CD8-positive, alpha-beta memory T cell (primary cell): ENCODE measurements around the gene SRPX. TPM values are rescaled to one million over a fixed set of nuclear protein-coding genes. Genes with fewer than 3 reads are reported as not detected.

Source experiments
- CTCF ChIA-PET: fragments of 350-600 bp; sonication (Branson Sonifier 250); formaldehyde crosslinking; loops from one replicate; lab custom pipeline; 2021; ENCODE audit warnings: antibody characterized with exemption; lab: Charles Lee
- POLR2A ChIA-PET: fragments of 350-600 bp; sonication (Branson Sonifier 250); formaldehyde crosslinking; loops from one replicate; lab custom pipeline; 2021; ENCODE audit warnings: antibody characterized with exemption; lab: Charles Lee
- DNase-seq, 5 donors: peaks; one replicate each; pipeline versions ENCODE4 v3.0.0 to v3.0.0-alpha.2; 2020 to 2022; ENCODE audit warnings: mixed read lengths in 1 of 5
- H3K27ac ChIP-seq: one replicate; pipeline ENCODE4 v1.7.0; 2013; ENCODE audit warnings: low read depth, mild to moderate bottlenecking, low read length, moderate library complexity
- H3K27me3 ChIP-seq: 2 replicates; pipeline ENCODE4 v1.7.0; 2013; ENCODE audit warnings: low read length, mild to moderate bottlenecking; ENCODE audit not compliant: insufficient read depth, poor library complexity, severe bottlenecking
- H3K36me3 ChIP-seq: 2 replicates; pipeline ENCODE4 v1.7.0; 2013; ENCODE audit warnings: mild to moderate bottlenecking, low read length, moderate library complexity; ENCODE audit not compliant: insufficient read depth
- H3K4me1 ChIP-seq: 2 replicates; pipeline ENCODE4 v1.7.0; 2013; ENCODE audit warnings: mild to moderate bottlenecking, low read length, moderate library complexity; ENCODE audit not compliant: insufficient read depth
- H3K4me3 ChIP-seq: 2 replicates; pipeline ENCODE4 v1.7.0; 2013; ENCODE audit warnings: mild to moderate bottlenecking, low read length
- H3K9me3 ChIP-seq: 2 replicates; pipeline ENCODE4 v1.7.0; 2013; ENCODE audit warnings: mild to moderate bottlenecking, low read length
- H3K27ac Mint-ChIP-seq, 8 donors: one replicate each; pipeline ENCODE4 v1.8.0; 2020 to 2021; ENCODE audit warnings: mixed read lengths in 8 of 8, mild to moderate bottlenecking in 6 of 8, inconsistent platforms in 3 of 8, moderate library complexity in 3 of 8
- H3K27me3 Mint-ChIP-seq, 2 donors: one replicate each; pipeline ENCODE4 v1.8.0; 2020 to 2021; ENCODE audit warnings: mixed read lengths in 2 of 2, mild to moderate bottlenecking in 1 of 2, moderate library complexity in 1 of 2
- H3K36me3 Mint-ChIP-seq, 3 donors: one replicate each; pipeline ENCODE4 v1.8.0; 2020 to 2021; ENCODE audit warnings: mixed read lengths in 3 of 3, inconsistent platforms in 1 of 3, mild to moderate bottlenecking in 1 of 3
- H3K4me1 Mint-ChIP-seq, 3 donors: one replicate each; pipeline ENCODE4 v1.8.0; 2020 to 2021; ENCODE audit warnings: mixed read lengths in 3 of 3, inconsistent platforms in 1 of 3, mild to moderate bottlenecking in 1 of 3
- H3K4me3 Mint-ChIP-seq, 7 donors: one replicate each; pipeline ENCODE4 v1.8.0; 2020 to 2021; ENCODE audit warnings: mixed read lengths in 7 of 7, mild to moderate bottlenecking in 6 of 7, moderate library complexity in 4 of 7, inconsistent platforms in 2 of 7
- H3K9me3 Mint-ChIP-seq, 5 donors: one replicate each; pipeline ENCODE4 v1.8.0; 2020 to 2022; ENCODE audit warnings: mixed read lengths in 5 of 5, mild to moderate bottlenecking in 3 of 5, moderate library complexity in 2 of 5, inconsistent platforms in 1 of 5
- polyA plus RNA-seq: library from polyadenylated mRNA; unstranded; fragments of 300-500 nt; fragmentation: Illumina TruSeq; gene quantifications from one replicate; pipeline ENCODE4 v1.2.3, GENCODE V29; 2021
- total RNA-seq, 2 experiments: library from RNA; stranded (reverse); gene quantifications; one replicate each; pipeline ENCODE4 v1.2.3, GENCODE V29; 2021

Gene SRPX
- total and polyA plus RNA-seq, 3 experiments from 2014 or later: 0.18 TPM; not detected in 2

DNA sequence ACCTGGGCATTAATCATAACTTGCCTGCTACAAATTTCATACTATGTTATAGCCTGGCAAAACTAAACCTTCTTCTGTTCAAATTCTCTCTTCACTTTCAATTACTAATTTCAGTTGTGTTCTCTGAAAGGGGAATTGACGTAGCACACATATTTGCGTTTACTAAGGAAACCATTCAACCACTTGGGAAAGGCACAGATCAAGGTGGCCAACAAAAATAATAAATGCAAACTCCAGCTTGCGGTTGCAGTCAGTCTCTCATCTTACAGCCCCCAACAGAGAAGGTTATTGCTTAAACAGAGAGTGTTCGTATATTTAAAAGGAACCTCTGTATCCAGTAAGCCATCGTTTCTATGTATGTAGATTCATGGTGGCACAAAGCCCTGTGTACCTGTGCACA lies 4.0 kb downstream of the SRPX start:
- no peak overlapping the region for H3K4me3 Mint-ChIP-seq
- H3K4me1 ChIP-seq: no peaks in the 10 kb centered on the region

DNA sequence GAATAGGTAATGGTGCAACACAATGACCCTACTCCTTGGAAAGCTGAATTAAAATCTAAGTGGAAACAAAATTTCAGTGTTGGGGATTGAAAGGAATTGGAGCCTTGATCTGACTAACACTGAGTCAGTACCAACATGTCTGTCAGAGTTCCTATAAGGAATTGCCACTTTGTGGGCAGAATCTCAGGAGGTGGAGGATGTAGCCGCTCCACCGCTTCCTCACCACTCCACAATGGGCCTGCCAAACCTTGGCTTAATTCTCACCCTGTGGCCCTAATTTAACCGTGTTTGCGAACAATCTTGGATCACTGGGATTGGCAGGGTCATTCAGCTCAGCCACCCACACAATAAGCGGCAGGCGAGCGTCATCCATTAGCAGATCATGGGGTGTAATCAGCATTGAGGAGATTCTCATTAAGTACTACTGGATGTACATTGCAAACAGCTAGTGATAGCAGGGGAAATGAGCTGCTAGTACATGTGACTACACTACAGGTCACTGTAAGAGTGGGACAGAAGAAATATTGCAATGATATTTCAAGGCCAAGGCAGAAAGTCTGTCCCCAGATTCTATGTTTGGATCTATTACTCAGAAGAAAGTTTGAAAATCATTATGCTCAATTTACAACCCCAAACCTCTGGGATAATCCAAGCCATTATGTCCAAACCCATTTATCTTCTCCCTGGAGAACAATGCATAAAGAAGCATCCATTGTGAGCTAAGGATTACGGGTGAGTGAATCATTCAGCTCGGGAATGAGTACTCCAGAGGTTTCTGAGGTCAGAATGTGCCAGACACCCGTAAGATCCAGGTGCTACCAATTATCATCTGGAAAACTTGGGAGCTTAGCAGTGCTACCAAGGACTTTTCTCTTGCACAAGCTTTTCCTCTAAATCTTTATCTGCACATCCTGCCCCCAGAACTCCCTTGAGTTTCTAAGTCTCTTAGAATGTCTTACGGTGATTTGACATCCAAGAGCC lies 5.8 kb downstream of the SRPX start:
- H3K27ac ChIP-seq: no peak overlapping the region
- ChIA-PET CTCF (no interaction called here), POLR2A (no interaction called here)
- H3K36me3 Mint-ChIP-seq: no peaks in the 10 kb centered on the region
- no peaks in the 10 kb centered on the region for H3K9me3 ChIP-seq
- DNase-seq: no peak
- no peak overlapping the region for H3K4me3 Mint-ChIP-seq
- no peaks in the 10 kb centered on the region for H3K4me1 ChIP-seq
- H3K4me3 ChIP-seq: no peak overlapping the region
- peaks cover 5 to 17% of the 10 kb centered on the region in 2 donors for H3K27me3 Mint-ChIP-seq
- peaks cover 0 to 4% (median 3%) of the 10 kb centered on the region in 3 donors for H3K4me1 Mint-ChIP-seq
- no peaks in the 10 kb centered on the region for H3K27me3 ChIP-seq
- H3K27ac Mint-ChIP-seq: no peak overlapping the region
- H3K9me3 Mint-ChIP-seq: no peaks in the 10 kb centered on the region
- no peaks in the 10 kb centered on the region for H3K36me3 ChIP-seq

More for the DNA sequence above, 4.0 kb downstream of the SRPX start:
- no peak overlapping the region for H3K4me3 ChIP-seq
- no peak overlapping the region for H3K27ac ChIP-seq
- no peak for DNase-seq
- peaks cover 0 to 11% (median 9%) of the 10 kb centered on the region in 3 donors for H3K4me1 Mint-ChIP-seq
- no peaks in the 10 kb centered on the region for H3K27me3 ChIP-seq
- H3K27me3 Mint-ChIP-seq: peaks cover 9 to 22% of the 10 kb centered on the region in 2 donors
- CTCF ChIA-PET: no interaction called here
- H3K36me3 Mint-ChIP-seq: no peaks in the 10 kb centered on the region
- H3K36me3 ChIP-seq: no peaks in the 10 kb centered on the region
- H3K9me3 ChIP-seq: no peaks in the 10 kb centered on the region
- H3K27ac Mint-ChIP-seq: no peak overlapping the region
- POLR2A ChIA-PET: no interaction called here
- H3K9me3 Mint-ChIP-seq: no peaks in the 10 kb centered on the region

- Histone ChIP-seq H3K4me3 (no peak overlapping the region), H3K36me3 (no peaks in the 10 kb centered on the region), H3K27ac (no peak overlapping the region), H3K9me3 (no peaks in the 10 kb centered on the region), H3K27me3 (no peaks in the 10 kb centered on the region), H3K4me1 (no peaks in the 10 kb centered on the region)
- Mint-ChIP-seq H3K27me3 (peaks cover 4 to 12% of the 10 kb centered on the region in 2 donors), H3K9me3 (no peaks in the 10 kb centered on the region), H3K27ac (no peak overlapping the region), H3K4me1 (no peaks in the 10 kb centered on the region), H3K36me3 (no peaks in the 10 kb centered on the region), H3K4me3 (no peak overlapping the region)
- CTCF ChIA-PET: no interaction called here
- POLR2A ChIA-PET: no interaction called here
- DNase-seq: no peak
Measured at GRCh38 chrX:38214044-38214443, 6.6 kb downstream of the SRPX start.

GRCh38 chrX:38211891-38212635 lies 8.6 kb downstream of the SRPX start:
- Mint-ChIP-seq H3K4me1 (no peaks in the 10 kb centered on the region), H3K27me3 (peaks cover 4 to 6% of the 10 kb centered on the region in 2 donors), H3K4me3 (no peak overlapping the region), H3K9me3 (no peaks in the 10 kb centered on the region), H3K36me3 (no peaks in the 10 kb centered on the region), H3K27ac (no peak overlapping the region)
- ChIA-PET POLR2A (no interaction called here), CTCF (no interaction called here)
- no peak overlapping the region for H3K4me3 ChIP-seq
- no peaks in the 10 kb centered on the region for H3K27me3 ChIP-seq
- H3K4me1 ChIP-seq: no peaks in the 10 kb centered on the region
- H3K9me3 ChIP-seq: no peaks in the 10 kb centered on the region
- no peak for DNase-seq
- H3K36me3 ChIP-seq: no peaks in the 10 kb centered on the region
- no peak overlapping the region for H3K27ac ChIP-seq

DNA sequence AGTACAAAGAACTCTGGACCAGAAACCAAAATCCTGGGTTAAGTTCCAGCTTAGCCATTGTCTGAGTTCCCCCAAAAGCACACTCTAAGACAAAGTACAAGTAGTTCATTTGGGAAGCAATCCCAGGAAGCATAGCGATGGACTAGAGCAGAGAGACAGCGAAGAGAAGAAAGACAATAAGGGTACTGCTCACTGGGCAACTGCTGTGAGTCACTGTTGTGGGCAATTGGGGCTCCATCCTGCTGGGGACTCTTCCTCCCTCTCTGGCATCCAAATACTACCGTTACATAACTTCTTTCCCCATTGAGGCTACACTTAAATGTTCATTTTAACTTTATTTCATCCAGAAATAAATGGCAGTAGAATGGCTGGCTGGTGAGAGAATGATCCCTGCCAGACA lies 14.1 kb downstream of the SRPX start:
- Mint-ChIP-seq H3K27me3 (peaks cover 4 to 8% of the 10 kb centered on the region in 2 donors), H3K27ac (no peak overlapping the region), H3K9me3 (no peaks in the 10 kb centered on the region), H3K36me3 (no peaks in the 10 kb centered on the region), H3K4me1 (no peaks in the 10 kb centered on the region), H3K4me3 (no peak overlapping the region)
- DNase-seq: no peak
- H3K27ac ChIP-seq: no peak overlapping the region
- POLR2A ChIA-PET: no interaction called here
- H3K9me3 ChIP-seq: no peaks in the 10 kb centered on the region
- no peaks in the 10 kb centered on the region for H3K4me1 ChIP-seq
- H3K4me3 ChIP-seq: no peak overlapping the region
- H3K27me3 ChIP-seq: no peaks in the 10 kb centered on the region
- H3K36me3 ChIP-seq: no peaks in the 10 kb centered on the region
- CTCF ChIA-PET: no interaction called here

GRCh38 chrX:38206036-38206435 lies 14.6 kb downstream of the SRPX start:
- POLR2A ChIA-PET: no interaction called here
- H3K9me3 Mint-ChIP-seq: no peaks in the 10 kb centered on the region

DNA sequence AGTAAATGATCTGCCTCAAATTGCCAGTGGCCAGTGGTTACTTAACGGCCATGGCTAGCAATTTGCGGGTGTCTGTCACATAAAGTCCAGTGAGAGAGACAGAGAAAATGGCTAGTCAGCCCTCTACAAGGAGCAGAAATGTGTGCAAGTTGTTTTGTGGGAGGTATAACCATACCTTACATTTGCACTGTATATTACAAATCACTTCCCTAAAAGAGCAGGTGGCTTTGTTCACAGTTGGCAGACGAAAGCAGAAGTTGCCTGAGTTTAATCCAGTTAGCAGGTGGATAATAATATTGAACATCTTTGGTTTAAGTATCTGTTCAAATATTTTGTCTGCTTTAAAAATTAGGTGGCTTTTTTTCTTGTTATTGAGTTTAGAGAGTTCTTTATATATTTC lies 15.6 kb downstream of the SRPX start:
- Histone ChIP-seq H3K9me3 (no peaks in the 10 kb centered on the region), H3K27ac (no peak overlapping the region), H3K36me3 (no peaks in the 10 kb centered on the region), H3K27me3 (no peaks in the 10 kb centered on the region), H3K4me3 (no peak overlapping the region), H3K4me1 (no peaks in the 10 kb centered on the region)
- DNase-seq: no peak
- Mint-ChIP-seq H3K4me1 (no peaks in the 10 kb centered on the region), H3K36me3 (no peaks in the 10 kb centered on the region), H3K4me3 (no peak overlapping the region), H3K27me3 (peaks cover 2 to 8% of the 10 kb centered on the region in 2 donors), H3K27ac (no peak overlapping the region), H3K9me3 (no peaks in the 10 kb centered on the region)
- ChIA-PET CTCF (no interaction called here), POLR2A (no interaction called here)

More at GRCh38 chrX:38206036-38206435, 14.6 kb downstream of the SRPX start:
- H3K36me3 Mint-ChIP-seq: no peaks in the 10 kb centered on the region
- peaks cover 4 to 8% of the 10 kb centered on the region in 2 donors for H3K27me3 Mint-ChIP-seq
- H3K4me1 Mint-ChIP-seq: no peaks in the 10 kb centered on the region
- no peaks in the 10 kb centered on the region for H3K36me3 ChIP-seq
- no peak overlapping the region for H3K4me3 ChIP-seq
- no peak for DNase-seq
- no peak overlapping the region for H3K27ac Mint-ChIP-seq
- H3K9me3 ChIP-seq: no peaks in the 10 kb centered on the region
- CTCF ChIA-PET: no interaction called here
- H3K27ac ChIP-seq: no peak overlapping the region
- no peaks in the 10 kb centered on the region for H3K4me1 ChIP-seq
- H3K4me3 Mint-ChIP-seq: no peak overlapping the region
- no peaks in the 10 kb centered on the region for H3K27me3 ChIP-seq
